ENCODE data around the gene CCDC60.

Gene CCDC60

DNA sequence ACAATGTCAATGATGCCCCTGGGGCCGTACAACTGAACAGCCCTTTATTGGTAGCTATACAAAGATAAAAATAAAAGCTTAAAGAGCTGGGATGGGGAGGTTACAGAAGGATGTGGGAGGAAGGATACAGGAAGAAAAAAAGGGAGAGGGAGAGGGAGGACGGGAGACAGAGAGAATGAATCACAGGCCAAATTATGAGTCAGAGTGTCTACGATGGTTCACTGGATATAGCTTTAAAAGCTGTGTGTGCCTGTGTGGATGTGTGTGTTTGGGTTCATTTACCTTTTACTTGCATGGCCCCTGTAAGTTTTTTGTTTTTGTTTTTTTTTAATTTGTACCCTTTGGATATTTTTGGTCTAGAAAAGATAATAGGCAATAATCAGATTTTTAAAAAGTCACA lies 111.9 kb downstream of the CCDC60 start:
- DNase-seq (ENCODE audit: low spot score) = peak; percentile 26

DNA sequence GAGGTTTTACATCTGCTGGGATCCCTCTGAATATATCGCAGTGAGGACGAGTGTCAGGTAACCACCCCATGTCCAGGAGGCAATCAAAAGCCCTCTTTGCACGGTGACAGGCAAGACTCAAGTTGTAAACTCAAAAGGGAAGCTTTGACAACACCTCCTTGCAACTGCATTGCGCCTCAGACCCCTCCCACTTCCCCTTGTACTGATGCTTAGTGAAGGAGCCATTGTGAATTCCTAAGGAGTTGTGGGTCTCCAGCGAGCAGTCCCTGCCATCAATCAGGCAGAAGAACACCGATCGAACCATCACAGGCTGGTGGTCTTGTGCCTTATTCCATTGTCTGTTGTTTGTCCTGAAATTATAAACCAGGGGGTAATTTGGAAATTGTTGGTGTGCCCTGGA lies 112.6 kb downstream of the CCDC60 start:
- DNase-seq (ENCODE audit: low spot score) = no peak

GRCh38 chr12:119447618-119448017 lies 113.1 kb downstream of the CCDC60 start:
- DNase-seq (ENCODE audit: low spot score) = no peak

DNA sequence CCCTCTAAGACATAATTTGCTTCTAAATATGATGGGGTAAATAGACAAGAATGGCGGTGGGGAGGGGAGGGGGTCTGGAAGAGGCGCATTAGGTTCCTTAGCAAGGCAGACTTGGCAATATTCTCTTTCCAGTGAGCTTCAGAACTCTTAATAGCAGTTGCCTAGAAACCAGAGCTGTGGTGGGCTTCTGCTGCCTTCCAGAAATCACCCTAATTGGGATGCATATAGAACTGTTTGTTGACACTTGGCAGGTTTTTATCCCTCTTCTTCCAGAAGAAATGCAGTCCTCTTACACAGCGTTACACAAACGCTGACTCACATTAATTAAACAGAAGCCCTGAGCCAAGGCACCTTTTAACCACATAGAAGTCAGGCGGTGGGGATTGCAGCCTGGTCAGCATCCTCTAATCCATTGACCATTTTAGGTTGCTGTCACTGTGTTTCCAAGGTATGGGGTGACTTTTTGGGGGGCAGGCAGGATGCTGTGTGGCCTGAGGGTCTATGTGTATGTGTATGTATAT lies 114.1 kb downstream of the CCDC60 start:
- no peak for DNase-seq (ENCODE audit: low spot score)

GRCh38 chr12:119450771-119451170 lies 116.2 kb downstream of the CCDC60 start:
- DNase-seq (ENCODE audit: low spot score) = no peak

DNA sequence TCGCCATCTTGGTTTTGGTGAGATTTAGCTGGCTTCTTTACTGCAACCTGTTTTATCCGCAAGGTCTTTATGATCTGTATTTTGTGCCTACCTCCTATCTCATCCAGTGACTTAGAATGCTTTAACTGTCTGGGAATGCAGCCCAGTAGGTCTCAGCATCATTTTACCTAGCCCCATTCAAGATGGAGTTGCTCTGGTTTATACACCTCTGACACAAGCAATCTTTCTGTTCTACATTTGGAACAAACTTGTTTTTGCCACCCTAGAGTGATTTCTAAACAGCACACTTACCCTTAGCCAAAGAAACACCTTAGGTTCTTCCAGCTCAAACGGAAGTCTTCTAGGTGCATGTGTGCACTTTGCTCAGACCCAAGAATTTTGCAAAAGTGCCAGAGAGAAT lies 122.3 kb downstream of the CCDC60 start:
- DNase-seq (ENCODE audit: low spot score) = no peak

- DNase-seq (ENCODE audit: low spot score) = no peak
Measured at GRCh38 chr12:119457271-119457670, 122.7 kb downstream of the CCDC60 start.

DNA sequence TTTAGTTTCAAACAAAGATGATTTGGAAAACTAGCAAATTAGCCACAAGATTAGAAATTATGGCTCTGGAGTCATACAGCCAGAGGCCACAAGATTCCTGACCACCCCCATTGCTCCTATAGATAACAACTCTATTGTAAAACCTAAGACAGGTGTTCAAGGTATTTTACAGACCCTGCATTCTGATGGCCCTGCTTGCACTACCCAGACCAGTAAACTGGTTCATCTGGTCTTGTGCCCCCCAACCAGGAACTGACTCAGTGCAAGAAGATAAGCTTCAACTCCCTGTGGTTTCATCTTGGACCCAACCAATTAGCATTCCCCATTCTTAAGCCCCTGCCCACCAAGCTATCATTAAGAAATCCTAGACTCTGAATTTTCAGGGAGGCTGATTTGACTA lies 125.0 kb downstream of the CCDC60 start:
- no peak for DNase-seq (ENCODE audit: low spot score)

- DNase-seq (ENCODE audit: low spot score) = no peak
Measured at GRCh38 chr12:119460876-119461275, 126.3 kb downstream of the CCDC60 start.

DNA sequence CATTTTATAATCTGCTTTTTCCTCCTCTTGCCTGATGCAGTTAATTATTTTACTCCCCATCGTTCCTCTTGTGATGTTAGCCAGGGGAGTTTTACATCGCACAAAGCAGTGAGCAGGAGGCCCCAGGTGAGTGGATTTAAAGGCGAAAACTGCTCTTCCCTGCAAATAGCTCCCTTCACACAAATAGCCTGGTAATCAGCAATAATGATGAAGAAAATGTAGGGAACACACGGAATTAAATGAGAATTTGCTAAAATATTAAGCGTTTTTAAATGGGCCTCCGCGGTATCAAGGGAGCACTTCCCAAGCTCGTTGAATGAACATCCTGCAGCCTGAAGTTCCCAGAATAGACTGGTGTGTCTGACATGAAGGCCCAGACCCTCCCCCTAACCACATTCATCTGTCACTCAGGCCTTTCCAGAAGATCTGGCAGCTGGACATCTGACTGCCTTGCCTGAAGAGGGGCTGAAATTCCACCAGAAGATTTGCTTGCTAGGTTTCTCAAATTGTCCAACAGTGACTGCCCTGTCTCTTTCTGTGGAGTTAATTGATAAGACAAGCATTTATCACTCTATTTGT lies 127.2 kb downstream of the CCDC60 start:
- DNase-seq (ENCODE audit: low spot score) = no peak

- DNase-seq (ENCODE audit: low spot score) = no peak
Measured at GRCh38 chr12:119463211-119463926, 128.8 kb downstream of the CCDC60 start.

- no peak for DNase-seq (ENCODE audit: low spot score)
Measured at GRCh38 chr12:119468296-119468695, 133.8 kb downstream of the CCDC60 start.

GRCh38 chr12:119475650-119476049 lies 141.1 kb downstream of the CCDC60 start:
- DNase-seq (ENCODE audit: low spot score) = no peak

GRCh38 chr12:119476951-119477350 lies 142.4 kb downstream of the CCDC60 start:
- DNase-seq (ENCODE audit: low spot score) = no peak

DNA sequence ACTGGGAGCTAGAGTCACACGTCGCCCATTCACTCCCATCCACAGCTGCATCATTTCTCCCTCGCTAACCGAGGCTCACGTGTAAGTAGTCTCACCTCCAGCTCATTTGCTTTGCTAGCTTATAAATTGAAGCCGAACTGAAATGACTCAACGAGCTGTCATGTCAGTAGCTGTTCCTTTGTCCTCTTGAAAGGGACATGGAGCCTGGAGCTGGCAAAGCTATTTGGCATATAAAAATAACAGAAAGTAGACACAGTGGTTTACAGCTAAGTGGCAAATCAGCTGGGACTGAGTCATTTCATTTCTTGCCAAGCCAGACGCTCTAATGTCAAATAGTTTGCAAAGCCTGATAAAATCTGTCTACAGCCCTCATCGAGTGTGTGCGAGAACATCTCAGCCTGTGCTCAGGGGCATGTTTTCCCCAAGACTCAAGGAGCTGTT lies 144.6 kb downstream of the CCDC60 start:
- DNase-seq (ENCODE audit: low spot score) = no peak

DNA sequence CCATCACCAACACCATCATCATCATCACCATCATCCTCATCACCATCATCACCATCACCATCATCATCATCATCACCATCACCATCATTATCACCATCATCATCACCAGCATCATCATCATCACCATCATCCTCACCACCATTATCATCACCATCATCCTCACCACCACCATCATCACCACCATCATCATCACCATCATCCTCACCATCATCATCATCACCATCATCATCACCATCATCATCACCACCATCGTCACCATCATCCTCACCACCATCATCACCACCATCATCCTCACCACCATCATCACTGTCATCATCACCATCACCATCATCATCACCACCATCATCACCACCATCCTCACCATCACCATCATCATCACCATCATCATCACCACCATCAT lies 146.0 kb downstream of the CCDC60 start:
- DNase-seq (ENCODE audit: low spot score) = no peak

DNA sequence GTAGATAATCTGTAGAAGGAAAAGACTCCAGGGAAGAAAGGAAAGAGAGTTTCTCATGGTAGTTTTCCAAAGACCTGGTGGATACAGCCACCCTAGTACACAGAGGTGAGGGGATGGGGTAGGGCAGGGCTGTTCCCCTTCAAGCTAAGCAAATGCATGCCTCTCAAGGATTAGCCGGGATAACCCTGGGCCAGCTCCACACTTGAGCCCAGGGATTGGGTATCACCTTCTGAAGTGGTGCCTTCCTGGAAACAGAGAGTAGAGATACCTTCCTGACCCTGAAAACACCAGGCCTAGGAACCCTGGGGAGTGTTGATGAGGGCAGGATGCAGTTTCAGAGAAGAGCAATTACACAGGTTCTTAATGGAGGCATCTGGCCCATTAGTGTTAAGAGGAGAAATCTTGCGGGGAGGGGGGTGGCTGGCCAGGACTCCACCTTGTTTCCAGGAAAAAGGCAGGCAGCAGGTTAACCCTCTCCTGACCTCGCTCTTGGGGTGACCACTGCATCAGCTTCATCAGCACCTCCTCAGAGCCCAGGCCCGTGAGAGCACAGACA lies 152.1 kb downstream of the CCDC60 start:
- DNase-seq (ENCODE audit: low spot score) = no peak

- no peak for DNase-seq (ENCODE audit: low spot score)
Measured at GRCh38 chr12:119491814-119492213, 157.3 kb downstream of the CCDC60 start.

DNA sequence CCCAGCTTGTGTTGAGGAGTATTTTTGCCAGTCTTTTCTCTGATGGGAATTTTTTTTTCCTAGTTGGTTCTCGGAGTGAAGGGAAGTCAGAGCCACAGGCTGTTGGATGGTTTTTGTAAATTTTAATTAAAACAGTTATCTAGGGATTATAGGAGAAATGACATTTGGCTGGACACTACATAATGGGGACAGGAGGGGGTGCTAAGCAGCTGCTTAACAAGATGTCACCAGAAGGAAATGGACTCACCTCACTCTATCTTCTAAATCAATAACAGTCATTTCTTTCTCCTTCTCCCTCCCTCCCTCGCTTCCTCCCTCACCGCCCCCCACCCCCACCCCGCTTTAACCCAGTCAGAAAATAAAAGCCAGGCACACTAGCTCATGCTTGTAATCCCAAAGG lies 165.7 kb downstream of the CCDC60 start:
- DNase-seq (ENCODE audit: low spot score) = no peak

DNA sequence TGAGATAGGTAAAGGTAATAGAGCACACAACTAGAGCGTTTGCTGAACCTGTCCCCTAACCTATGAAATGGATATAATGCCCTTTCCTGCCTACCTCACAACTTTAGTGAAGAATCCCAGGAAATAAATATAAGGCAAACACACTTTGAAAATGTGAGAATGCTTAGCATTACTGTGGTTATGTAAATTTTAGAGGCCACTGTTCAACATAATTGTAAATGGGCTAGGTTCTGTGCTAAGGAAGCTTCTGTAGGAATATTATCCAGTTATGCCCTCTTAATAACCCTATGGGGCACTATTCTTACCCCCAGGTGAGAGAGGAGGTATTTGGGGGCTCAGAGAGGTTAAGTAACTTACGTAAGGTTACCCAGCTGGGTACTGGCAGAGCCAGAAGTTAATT lies 166.5 kb downstream of the CCDC60 start:
- DNase-seq (ENCODE audit: low spot score) = no peak

GRCh38 chr12:119505001-119505400 lies 170.5 kb downstream of the CCDC60 start:
- DNase-seq (ENCODE audit: low spot score) = peak; percentile 9

DNA sequence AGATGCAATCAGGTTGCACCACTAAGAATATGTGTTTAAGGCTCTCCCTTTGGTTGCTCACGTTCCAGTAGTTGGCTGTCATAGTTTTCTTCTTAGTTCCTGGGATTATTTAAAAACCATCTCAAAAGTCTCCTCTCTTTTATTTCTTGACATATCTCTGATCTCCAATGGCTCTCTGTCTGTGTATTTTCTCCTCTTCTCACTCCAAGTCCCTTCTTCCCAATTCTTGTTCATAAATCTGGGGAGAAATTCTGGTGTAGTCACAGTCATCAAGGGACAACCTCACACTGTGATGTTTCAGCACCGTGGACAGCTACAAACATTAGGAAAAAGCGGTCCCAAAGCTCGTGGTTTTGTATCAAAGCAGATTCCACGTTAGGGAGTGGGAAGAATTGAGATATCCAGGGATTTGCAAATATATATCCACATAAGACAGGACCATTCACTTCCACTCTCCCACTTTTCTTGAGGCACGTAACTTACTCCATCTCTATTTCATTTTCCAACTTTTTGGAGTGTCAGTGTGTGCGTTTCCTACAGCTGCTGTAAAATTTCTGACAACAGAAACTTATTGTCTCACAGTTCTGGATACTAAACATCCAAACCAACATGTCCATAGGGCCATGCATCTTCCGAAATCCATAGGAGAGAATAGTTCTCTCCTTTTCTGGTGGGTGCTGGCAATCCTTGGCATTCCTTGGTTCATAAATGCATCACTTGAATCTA lies 178.4 kb downstream of the CCDC60 start:
- DNase-seq (ENCODE audit: low spot score) = peak; percentile 6

- peak; percentile 23 for DNase-seq (ENCODE audit: low spot score)
Measured at GRCh38 chr12:119528241-119528640, 193.7 kb downstream of the CCDC60 start.

Data from SW480 (cell line).